HG02588 (cell line): ENCODE measurements around the gene SYCE3.

Experiments used
- ATAC-seq: cut with Tn5 transposase; IDR thresholded peaks from one replicate; pipeline ENCODE4 v1.9.1; 2021; ENCODE audit warnings: mild to moderate bottlenecking, moderate library complexity; ENCODE audit not compliant: unreplicated experiment

SYCE3 gene

DNA sequence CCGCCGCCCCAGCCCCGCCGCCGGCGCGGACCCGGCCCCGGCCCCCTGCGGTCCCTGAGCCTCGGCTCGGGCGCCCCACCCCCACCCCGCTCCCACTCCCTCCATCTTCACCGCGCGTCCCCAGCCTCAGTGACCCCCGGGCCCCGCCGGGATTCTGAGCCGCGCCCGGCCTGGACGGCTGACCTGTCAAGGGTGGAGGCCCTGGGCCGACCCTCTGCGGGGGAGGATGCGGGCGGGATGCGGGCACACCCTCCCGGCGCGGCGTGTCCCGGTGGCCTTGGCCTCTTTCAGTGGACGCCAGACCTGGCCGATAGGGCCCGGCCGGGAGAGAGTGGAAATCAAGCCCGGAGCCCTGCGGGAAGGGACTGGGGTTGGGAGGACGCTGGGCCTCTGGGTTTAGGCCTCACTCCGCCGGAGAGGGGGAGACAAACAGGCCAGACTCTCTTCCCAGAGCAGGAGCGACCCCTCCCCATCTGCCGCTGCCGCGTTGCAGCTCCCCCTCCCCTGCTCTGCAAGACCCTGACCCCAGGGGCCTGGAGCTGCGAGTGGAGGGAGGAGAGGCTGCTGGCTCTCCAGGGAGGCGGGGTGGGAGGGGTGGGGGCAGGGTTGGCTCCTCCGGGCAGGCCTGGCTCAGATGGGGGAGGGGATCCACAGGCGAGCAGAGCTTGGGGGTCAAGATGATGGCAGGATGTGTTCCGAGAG lies 38.4 kb upstream of the SYCE3 start:
- no peak for ATAC-seq

DNA sequence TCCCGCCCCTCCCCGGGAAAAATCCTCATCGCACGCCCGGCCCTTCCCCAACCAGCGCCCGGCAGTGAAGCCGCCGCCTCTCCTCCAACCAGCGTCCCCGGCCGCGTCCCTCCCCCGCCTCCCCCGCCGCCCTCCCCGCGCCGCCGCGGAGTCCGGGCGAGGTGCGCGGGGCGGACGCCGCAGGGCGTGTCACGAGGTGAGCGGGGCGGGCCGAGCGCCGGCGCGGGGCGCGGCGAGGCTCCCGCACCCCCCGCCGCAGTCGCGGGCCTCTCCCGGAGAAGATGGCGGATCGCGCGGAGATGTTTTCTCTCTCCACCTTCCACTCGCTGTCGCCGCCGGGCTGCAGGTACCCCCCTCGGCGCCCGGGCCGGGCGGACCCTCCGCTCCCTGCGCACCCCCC lies 37.8 kb upstream of the SYCE3 start, which contains the start of gene MAPK8IP2:
MAPK8IP2 (plus strand) TSS at position 256 of the 400 bp plus-strand sequence; CDS start at position 282, 26 bp downstream.
- ATAC-seq = no peak

DNA sequence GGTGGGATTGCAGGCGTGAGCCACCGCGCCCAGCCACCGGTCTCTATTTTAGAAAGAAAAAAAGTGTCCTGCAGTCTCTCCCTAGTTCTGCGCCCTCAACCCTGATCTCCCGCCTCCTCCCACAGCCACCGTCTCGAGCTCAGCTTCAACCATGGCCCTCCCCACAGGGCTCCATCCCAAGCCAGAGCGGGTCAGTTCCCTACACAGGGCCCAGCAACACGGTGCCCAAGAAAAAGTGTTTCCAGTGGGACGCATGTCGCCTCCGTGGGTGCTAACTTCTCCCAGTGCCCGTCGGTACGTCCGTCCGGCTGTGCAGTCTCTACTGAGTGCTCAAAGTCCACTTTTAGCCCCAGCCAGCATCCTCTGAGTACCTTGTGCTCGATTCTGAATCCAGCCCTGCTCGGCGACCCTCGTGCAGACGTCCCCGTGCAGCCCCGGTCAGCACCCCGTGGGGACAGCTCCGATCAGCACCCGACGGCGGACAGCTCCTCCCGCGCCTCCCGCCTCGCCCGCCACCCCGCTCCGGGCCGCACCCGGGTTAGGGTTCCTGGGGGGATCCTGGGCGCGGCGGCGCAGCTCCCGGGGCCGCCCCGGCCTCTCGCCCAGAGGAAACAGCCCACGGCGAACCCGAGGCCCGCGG lies 37.2 kb upstream of the SYCE3 start:
- no peak for ATAC-seq

DNA sequence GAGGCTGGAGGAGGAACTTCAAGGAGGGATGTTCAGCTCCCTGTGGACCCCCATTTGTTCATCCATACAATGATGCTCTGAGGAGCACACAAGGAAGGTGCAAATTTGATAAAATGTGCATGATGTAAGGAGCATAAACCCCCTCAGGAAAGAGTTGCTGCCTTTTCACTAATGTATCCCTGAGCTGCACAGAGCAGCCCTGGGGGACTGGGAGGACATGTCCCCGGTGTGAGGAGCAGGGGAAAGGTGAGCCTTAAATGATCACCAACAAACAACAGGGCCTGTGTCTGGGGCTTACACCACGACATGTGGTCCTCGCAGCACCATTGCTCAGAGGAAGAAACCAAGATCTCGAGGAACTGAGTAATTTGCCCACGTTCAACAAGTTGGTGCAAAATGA lies 34.4 kb upstream of the SYCE3 start:
- no peak for ATAC-seq

DNA sequence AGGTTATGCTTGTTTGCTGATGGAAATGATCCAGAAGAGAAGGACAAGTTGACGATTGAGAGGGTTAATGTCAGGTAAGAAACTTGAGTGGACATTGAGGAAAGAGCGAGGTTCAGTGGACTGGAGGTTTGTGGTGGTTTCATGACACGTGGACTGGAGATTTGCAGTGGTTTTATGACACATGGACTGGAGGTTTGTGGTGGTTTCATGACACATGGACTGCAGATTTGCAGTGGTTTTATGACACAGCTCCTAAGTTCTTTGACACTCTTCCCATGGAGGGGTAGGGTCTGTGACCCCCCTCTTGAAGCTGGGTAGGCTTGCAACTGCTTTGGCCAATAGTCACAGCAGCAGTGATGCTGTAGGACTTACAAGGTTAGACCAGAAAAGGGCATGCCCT lies 32.5 kb upstream of the SYCE3 start:
- ATAC-seq = no peak

DNA sequence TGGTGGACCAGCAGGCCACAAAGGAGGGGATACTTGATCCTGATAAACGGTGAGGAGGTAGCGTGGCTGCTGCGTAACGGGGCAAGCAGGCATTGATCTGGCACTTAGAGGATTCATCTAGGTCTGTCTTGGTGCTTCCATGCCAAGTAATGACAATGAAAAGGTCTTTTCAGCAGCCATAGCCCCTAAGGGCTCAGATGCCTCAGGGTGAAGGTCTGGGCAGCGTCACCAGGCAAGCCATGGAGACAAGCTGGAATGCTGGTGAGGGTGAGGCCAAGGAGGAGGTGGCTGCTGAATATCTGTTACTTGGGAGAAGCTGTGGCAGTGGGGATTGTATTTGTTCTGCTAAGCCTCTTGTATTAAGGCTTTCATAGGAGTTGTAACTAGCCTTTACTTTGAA lies 24.7 kb upstream of the SYCE3 start:
- no peak for ATAC-seq

DNA sequence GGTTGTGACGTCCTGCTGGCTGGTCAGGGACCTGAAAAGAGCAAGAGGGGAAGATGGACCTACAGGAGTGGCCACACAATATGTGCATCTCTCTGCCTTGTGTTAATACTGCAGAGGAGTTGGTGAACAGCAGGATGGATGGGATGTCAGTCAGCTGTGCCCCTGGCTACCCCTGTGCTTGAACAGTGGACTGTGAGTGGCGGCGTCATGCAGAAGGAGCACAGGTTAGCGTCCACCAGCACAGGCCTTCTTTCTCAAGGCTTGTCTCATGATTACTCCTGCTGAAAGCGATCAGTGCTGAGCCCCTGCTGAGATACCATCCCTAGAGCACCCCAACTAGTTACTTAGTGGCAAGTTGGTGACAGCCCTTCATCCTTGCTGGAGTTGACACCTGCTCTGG lies 23.7 kb upstream of the SYCE3 start:
- no peak for ATAC-seq

DNA sequence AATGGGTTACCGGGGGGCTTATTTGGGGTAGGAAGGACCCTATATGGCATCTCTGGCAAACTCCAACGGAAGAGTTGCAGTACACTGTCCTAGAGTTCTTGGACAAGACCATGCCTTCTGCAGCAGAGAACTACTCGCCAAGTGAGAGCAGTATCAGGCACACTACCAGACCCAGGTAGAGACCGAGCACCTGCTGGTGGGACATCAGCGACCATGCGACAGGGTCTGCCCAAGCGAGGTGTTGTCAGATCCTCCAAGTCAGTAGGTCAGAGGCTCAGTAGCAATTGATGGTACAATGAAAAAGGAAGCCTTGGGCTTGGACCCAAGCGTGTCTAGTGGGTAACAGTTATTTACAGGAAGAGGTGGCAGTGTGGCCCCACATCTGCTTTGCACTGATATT lies 23.1 kb upstream of the SYCE3 start:
- no peak for ATAC-seq

DNA sequence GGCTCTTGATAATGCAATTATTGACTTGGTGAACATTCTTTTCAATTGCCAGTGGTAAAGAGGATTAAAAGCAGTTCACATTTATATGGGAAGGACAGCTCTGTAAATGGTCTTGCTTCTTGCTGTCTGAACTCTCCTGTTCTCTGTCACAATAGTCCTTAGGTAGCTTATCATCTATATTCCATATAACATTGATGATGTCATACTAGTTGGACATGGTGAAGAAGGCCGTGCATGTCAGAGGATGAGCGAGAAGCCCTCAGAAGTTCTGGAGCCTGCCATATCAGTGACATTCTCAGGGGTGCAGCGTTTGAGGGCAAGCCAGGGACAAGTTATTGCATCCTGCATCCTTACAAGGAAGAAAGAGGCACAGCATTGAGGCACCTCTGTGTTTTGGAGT lies 22.5 kb upstream of the SYCE3 start:
- no peak for ATAC-seq

DNA sequence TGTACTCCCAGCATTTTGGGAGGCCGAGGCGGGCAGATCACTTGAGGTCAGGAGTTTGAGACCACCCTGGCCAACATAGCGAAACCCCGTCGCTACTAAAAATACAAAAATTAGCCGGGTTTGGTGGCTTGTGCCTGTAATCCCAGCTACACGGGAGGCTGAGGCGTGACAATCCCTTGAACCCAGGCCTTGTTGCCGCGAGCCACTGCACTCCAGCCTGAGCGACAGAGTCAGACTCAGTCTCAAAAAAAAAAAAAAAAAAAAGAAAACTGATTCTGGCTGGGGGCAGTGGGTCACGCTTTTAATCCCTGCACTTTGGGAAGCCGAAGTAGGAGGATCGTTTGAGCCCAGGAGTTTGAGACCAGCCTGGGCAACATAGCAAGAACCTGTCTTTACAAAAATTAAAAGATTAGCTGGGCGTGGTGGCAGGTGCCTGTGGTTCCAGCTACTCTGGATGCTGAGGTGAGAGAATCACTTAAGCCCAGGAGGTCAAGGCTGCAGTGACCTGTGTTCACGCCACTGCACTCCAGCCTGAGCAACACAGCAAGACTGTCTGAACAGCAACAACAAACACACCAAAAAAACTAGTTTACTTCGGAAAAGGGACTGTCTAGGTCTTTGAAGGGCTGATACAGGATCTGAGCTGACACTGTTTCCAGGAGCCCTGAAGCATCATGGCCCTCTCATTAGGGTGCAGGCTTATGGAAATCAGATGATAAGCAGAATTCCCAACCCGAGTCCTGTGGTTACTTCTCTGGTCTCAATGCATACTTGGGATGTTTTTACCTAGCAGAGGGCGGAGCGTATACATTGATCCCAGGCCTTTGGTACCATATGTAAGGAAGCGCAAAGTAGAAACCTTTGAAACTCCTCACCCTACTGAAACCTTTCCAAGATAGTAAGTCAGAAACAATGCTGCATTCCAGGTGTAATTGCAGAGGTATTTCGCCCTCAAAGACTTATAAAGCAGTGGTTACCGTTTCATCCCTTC lies 21.7 kb upstream of the SYCE3 start:
- ATAC-seq = no peak

DNA sequence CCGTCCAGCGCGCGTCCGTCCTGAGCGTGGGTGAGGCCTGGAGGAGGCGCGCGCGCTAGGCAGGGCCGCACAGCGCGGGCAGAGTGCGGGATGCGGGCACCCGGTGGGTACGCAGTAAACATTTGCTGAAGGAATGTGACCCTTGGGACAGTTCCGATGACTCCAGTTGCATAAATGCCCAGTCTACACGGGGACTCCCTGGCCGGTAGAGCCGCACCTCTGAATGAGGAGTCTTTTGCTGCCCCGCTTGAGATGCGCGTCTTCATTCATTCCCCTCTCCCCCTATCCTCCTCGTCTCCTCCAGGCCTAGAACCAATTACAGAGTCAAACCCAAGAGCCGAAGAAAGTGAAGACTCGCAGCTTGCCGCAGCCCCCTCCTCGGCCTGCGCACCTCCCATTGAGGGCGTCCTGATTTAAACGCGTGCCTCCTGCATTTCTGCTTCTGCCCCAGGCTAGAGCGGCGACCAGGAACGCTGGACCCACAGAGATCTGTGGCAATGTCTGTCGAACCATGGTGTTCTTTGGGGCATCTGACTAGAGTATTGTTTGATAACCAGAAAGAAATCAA lies 20.7 kb upstream of the SYCE3 start:
- peak; percentile 16 for ATAC-seq

DNA sequence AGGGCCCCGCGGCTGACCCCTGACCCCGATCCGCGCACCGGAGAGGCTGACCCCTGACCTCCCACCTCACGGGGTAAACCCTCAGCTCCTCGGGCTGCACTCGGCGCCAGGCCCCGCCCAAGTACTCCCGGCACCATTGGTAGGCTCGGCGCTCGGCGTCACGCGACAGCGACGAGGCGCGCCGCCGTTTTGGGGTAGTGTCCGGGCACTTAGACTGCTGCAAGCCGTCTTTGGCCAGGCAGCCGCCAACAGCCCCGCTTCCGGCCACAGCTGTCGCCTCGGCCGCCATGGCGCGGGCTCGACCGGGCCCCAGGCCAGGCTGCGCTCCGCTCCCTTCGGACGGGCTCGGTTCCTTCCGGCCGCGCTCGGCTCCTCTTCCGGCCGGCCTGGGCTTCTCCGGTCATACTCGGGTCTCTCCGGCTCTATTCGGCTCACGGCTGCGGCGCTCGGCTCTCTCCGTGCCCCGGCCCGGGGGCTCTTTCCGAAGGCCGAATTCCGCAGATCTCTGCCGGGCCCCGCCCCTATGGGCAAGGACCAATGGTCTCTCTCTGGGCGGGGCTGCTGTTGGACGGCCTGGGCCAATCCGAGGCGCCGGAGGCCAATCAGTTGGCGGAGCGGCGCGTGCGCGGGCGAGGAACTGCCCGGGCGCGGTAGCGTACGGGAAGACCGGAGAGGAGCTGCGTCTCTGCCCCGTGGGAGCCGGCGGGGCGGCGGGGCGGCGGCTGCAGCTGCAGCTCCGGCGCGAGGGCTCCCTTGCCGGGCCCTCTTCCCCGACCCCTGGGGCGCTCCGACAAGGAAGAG lies 20.0 kb upstream of the SYCE3 start, which contains the start of gene CHKB:
CHKB (minus strand) TSS at position 357 of the 801 bp plus-strand sequence; CDS start at position 289, 68 bp downstream.
- peak; percentile 89 for ATAC-seq

DNA sequence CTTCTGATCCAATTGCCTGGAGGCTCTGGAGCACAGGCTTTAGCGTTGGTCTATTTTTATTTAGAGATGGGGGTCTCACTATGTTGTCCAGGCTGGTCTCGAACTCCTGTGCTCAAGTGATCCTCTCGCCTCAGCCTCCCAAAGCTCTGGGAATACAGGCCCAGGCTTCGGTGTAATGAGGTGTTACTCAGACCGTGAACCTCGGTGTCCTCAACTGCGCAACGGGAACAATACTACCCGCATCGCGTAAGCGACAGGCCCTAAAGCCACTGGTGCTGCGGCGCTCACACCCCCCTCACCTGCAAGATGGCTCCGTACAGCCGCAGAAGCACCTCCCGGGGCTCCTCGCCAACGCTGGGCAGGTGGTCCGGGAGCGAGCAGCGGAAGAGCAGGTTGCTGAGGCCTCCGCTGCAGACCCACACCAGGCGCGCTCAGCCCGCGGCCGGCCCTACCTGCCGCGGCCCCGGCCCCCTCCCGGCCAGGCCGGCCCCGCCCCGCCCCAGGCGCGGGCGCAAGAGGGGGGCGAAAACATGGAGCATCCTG lies 19.3 kb upstream of the SYCE3 start:
- ATAC-seq = peak; percentile 31

DNA sequence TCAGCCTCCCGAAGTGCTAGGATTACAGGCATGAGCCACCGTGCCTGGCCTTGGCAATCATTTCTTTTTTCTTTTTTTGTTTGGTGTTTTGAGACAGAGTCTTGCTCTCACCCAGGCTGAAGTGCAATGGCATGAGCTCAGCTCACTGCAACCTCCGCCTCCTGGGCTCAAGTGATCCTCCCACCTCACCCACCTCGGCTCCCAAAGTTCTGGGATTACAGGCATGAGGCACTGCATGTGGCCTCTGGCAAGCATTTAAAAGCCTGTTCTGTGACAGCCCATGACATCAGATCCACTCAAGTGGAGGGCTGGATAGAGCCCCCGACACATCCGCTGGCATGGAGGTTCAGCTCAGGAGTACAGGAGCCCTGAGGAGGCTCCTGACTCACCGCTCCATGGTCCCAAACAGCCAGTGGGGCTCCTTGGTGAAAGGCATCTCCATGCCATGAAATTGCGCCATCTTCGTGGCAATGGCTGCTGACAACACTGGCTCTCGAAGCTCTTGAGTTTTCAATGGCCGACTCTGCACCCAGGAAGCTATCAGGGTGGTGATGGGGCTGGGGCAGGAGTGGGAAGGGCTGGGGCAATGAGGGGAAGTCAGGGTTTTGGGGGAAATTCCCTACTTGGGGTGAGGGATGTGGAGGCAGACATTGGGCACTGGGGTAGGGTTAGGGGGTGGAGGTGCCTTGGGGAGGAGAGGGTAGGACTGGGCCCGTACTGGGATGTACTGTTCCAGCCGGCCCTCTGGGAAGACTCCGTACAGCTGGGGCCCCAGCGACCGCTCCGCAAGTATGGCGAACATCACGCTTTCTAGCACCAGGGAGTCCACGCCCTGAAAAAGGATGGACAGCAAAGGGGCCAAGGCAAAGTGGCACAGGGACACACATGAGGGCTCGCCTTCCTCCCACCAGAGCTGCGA lies 18.6 kb upstream of the SYCE3 start:
- ATAC-seq = no peak

DNA sequence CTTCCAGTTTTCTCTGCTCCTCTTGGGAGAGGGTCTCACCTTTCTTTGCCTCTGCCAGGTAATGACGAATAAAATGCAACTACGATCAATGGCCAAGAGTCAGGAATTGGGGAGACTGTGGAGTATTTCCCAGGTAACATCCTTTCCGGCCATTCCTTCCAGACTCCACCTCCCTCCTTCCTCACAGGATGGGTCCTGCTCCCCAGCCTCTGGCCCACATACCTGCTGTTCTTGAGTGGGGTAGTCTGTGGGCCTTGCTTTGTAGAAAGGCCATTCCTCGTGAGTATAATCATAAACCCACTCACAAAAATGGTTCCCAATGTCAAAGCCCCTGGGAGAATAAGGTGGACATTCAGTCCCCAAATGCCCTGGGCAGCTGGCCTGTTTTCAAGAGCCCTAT lies 17.0 kb upstream of the SYCE3 start:
- no peak for ATAC-seq

DNA sequence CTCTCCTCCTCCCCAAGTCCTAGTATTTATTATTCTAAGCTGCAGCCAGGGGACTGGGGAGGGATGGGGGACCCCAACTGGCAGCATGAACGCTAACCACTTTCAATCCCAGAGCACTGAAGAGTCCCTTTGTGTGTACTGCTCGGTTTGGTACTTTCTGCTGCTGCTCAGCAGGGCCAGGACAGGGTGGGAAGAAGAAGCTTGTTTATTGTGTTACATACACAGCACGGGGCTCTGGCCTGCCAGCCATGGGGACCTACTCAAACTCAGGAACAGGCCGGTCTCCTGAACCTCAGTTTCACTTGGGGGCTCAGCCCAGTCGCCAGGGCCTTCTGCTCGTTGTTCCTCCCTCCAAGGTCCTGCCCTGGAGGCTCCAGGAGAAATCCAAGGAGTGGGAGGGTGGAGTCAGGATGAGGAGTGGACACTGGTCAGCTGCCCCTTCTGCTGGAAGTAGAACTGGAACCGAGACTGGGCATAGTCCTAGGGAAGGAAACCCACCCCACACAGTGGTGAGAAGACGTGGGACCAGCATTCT lies 16.1 kb upstream of the SYCE3 start:
- no peak for ATAC-seq

DNA sequence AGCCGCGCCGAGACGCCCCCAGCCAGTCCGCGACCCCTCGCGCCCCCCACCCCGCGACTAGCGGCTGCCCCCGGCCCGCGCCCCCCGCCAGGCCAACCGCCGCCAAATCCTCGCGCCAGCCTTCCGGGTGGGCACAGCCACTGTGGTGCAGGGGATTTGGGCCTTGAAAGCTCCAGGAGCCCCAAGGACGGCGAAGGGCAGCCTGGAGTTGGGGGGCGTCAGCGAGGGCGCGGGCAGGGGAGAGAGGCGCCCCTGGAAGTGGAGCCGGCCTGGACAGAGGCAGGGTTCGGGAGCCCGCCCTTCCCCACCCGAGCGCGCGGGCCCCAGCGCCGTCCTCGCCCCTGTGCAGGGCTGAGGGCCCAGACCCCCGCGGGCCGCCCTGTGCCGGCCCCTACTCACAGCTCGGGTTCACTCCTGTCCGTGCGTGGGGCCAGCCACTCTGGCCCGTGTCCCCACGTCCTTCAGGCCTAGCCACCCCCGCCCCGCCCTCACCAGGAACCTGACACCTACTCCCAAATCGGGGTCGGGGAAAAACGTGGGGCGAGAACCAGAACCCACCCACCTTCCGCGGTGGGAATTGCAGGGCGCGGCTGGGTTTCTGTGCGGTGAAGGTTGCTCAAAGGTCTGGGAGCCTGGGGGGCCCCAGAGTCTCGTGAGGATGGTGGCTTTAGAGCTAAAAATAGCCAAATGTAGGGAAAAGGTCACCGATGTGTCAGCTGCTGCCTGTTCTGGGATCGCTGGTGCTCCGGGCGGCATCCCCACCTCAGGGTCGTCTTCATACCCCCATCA lies 15.5 kb upstream of the SYCE3 start, which contains the start of gene CPT1B:
CPT1B (minus strand) TSS at position 441 of the 789 bp plus-strand sequence. CDS start 512 bp downstream, outside the sequence.
- ATAC-seq = no peak

DNA sequence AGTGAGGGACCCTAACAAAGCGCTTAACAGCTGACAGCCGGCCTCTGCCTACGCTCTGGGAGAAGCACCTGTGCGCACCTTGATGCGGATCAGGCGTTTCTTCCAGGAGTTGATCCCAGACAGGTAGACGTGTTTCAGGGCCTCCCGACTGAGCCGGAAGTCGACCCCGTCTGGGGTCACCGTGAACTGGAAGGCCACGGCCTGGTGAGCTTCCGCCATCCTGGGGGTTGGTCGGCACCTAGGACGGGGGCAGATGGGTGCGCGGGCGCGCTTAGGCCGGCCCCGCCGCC lies 14.9 kb upstream of the SYCE3 start:
- no peak for ATAC-seq
